ENCODE measurements around the gene UBR4.

Gene UBR4

DNA sequence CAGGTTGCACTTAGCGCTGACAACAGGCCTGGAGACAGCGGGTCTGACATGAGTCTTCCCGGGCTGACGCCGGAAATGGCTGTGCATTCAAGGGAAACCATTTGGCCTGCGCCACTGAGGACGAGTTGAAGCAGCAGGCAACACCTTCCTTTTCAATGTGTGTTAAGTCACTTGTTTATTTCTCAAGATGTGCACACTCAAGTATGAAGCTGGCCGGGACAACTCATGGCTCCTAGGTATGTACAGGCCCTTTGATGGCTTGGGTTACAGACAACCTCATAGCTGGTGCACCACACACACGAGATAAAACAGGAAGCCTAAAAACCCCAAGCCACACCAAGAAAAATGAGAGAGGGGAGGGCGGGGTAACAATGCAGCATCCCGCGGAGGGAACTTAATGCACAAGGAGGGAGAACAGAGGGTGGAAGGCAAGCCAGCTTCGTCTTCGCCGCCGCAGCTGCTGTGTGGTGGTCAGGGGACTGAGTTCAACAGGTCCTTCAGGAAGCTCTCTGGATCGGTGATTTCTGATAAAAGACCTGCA is 135.6 kb downstream of the UBR4 start:
- TF ChIP-seq ESRRG (CRISPR knock-in tag; IDR thresholded peaks at IDR 0.05): no peak
- no peak for TF ChIP-seq ZNF70 (CRISPR knock-in tag; IDR thresholded peaks at IDR 0.05)
- no peak for TF ChIP-seq BACH2 (CRISPR knock-in tag; IDR thresholded peaks at IDR 0.05; ENCODE audit: borderline replicate concordance)
- no peak for TF ChIP-seq TOX (CRISPR knock-in tag; IDR thresholded peaks at IDR 0.05; ENCODE audit: borderline replicate concordance)
- no peak for TF ChIP-seq RARB (CRISPR knock-in tag; IDR thresholded peaks at IDR 0.05)
- TF ChIP-seq ZNF8 (CRISPR knock-in tag; IDR thresholded peaks at IDR 0.05): no peak
- no peak for TF ChIP-seq ZFP30 (CRISPR knock-in tag; IDR thresholded peaks at IDR 0.05)
- TF ChIP-seq SNAI2 (CRISPR knock-in tag; IDR thresholded peaks at IDR 0.05): no peak
- TF ChIP-seq TCF4 (CRISPR knock-in tag; IDR thresholded peaks at IDR 0.05; ENCODE audit: borderline replicate concordance): no peak
- no peak for TF ChIP-seq ISL1 (CRISPR knock-in tag; IDR thresholded peaks at IDR 0.05)
- TF ChIP-seq ZC3H10 (CRISPR knock-in tag; IDR thresholded peaks at IDR 0.05): no peak
- TF ChIP-seq ARNTL (CRISPR knock-in tag; IDR thresholded peaks at IDR 0.05; ENCODE audit: borderline replicate concordance, low read depth): no peak
- no peak for TF ChIP-seq CSDC2 (CRISPR knock-in tag; IDR thresholded peaks at IDR 0.05)
- no peak for TF ChIP-seq GLIS3 (CRISPR knock-in tag; IDR thresholded peaks at IDR 0.05)
- no peak for TF ChIP-seq OSR1 (CRISPR knock-in tag; IDR thresholded peaks at IDR 0.05)
- ATAC-seq: no peak

DNA sequence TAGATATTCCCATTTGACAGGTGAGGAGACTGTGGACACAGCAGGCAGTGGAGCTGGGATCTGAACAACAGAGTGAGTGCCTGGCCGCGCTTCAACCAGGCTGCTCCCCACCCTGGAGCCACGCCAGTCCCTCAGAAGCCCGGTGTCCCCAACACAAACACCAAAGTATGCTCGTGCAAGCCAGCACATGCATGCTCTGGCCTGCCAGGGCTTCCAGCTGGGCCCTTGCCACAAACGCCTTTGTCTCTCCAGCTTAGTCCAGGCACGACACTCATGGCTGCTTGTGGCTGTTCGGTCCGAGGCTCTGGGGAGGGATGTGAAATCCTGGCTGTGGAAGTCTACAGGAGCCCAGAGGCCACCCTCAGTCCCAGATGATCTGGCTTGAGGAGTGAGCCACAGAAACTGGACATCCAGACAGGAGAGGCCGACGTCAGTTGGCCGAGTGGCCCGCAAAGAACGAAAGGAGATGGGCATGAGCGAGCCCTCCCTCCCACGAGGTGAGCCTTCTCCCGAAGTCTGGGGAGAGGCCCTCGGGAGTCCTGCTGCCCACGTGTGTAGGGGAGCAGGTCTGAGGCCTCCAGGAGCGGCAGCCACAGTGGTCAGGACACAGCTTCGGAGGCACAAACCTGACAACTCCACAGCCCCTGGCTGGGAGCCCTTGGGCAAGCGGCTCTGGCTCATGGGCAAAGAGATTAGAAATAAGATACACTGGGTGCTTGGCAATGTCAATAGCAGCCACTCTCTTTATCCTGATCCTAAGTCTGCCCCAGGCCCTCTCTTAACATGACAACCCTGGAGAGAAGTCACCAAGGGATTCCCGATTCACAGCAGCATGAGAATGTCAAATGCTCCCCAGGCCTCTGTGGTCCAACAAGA is 136.5 kb downstream of the UBR4 start:
- ATAC-seq: no peak
- TF ChIP-seq OSR1 (CRISPR knock-in tag; IDR thresholded peaks at IDR 0.05) (no peak), RARB (CRISPR knock-in tag; IDR thresholded peaks at IDR 0.05) (no peak), CSDC2 (CRISPR knock-in tag; IDR thresholded peaks at IDR 0.05) (no peak), BACH2 (CRISPR knock-in tag; IDR thresholded peaks at IDR 0.05; ENCODE audit: borderline replicate concordance) (no peak), TCF4 (CRISPR knock-in tag; IDR thresholded peaks at IDR 0.05; ENCODE audit: borderline replicate concordance) (no peak)

DNA sequence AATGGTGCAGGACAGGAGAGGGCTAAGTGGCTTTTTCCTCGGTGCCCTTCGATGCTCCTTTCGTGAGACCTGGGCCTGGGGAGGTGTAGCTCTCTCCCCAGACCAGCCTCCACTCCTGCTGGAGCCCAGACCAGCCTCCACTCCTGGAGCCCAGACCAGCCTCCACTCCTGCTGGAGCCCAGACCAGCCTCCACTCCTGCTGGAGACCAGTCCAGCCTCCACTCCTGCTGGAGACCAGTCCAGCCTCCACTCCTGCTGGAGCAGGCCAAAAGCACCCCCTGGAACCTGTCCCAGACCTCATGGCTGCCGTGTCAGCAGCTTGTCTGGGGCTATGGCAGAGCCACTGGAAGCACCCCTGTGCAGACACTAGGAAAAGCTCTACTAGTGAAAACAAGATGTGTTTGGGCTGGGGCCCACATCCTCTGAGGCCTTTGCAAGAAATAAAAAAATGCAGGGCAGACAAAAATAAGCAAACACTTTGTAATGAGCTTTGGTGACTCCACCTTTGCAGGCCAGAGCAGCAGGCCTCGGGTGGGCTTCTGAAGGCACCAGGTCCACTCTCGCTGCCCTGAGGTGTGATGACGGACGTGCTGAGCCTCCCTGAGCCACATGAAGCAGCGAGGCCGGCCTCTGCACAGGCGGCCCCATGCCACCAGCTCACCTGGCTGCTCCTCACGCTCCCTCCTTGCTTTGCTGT is 137.6 kb downstream of the UBR4 start:
- no peak for TF ChIP-seq ZNF565 (CRISPR knock-in tag; conservative IDR thresholded peaks at IDR 0.05; ENCODE audit: low read depth)
- TF ChIP-seq TOX (CRISPR knock-in tag; IDR thresholded peaks at IDR 0.05; ENCODE audit: borderline replicate concordance): no peak
- no peak for TF ChIP-seq OSR1 (CRISPR knock-in tag; IDR thresholded peaks at IDR 0.05)
- TF ChIP-seq ZNF8 (CRISPR knock-in tag; IDR thresholded peaks at IDR 0.05): no peak
- TF ChIP-seq, protein P1, sequence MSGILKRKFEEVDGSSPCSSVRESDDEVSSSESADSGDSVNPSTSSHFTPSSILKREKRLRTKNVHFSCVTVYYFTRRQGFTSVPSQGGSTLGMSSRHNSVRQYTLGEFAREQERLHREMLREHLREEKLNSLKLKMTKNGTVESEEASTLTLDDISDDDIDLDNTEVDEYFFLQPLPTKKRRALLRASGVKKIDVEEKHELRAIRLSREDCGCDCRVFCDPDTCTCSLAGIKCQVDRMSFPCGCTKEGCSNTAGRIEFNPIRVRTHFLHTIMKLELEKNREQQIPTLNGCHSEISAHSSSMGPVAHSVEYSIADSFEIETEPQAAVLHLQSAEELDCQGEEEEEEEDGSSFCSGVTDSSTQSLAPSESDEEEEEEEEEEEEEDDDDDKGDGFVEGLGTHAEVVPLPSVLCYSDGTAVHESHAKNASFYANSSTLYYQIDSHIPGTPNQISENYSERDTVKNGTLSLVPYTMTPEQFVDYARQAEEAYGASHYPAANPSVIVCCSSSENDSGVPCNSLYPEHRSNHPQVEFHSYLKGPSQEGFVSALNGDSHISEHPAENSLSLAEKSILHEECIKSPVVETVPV (CRISPR knock-in tag; IDR thresholded peaks at IDR 0.05): no peak
- TF ChIP-seq BACH2 (CRISPR knock-in tag; IDR thresholded peaks at IDR 0.05; ENCODE audit: borderline replicate concordance): no peak
- TF ChIP-seq TCF4 (CRISPR knock-in tag; IDR thresholded peaks at IDR 0.05; ENCODE audit: borderline replicate concordance): no peak
- TF ChIP-seq ISL1 (CRISPR knock-in tag; IDR thresholded peaks at IDR 0.05): no peak
- TF ChIP-seq GLIS3 (CRISPR knock-in tag; IDR thresholded peaks at IDR 0.05): no peak
- TF ChIP-seq, protein P2, sequence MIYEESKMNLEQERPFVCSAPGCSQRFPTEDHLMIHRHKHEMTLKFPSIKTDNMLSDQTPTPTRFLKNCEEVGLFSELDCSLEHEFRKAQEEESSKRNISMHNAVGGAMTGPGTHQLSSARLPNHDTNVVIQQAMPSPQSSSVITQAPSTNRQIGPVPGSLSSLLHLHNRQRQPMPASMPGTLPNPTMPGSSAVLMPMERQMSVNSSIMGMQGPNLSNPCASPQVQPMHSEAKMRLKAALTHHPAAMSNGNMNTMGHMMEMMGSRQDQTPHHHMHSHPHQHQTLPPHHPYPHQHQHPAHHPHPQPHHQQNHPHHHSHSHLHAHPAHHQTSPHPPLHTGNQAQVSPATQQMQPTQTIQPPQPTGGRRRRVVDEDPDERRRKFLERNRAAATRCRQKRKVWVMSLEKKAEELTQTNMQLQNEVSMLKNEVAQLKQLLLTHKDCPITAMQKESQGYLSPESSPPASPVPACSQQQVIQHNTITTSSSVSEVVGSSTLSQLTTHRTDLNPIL (CRISPR knock-in tag; IDR thresholded peaks at IDR 0.05; ENCODE audit: low read depth): no peak
- no peak for ATAC-seq

DNA sequence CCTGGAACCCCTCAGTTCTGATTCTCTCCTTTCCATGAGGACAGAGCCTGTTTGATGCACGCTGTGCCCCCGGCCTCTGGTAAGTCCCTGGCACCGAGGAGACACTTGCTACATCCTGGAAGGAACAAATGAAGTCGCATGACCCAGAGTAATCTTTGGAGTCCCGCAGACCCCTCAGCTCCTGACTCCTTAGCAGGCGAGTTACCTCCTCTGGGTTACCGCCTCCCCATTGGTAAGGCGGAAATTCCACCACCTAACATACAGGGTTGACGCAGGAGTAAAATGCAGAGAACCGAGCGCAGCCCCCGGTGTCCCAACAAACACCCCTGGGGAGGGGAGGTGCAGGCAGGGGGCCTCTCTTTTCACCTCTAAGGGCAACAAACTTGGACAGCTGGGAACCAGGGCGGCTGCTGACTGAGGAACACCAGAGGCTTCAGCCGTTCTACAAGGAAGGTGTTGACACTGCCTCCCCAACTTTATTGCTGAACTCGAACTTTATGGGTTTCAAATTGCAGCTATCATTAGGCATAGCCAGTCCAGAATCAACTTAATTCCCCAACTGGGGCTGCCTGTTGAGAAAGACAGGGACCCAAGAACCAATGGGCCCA is 138.3 kb downstream of the UBR4 start:
- TF ChIP-seq ZFP3 (CRISPR knock-in tag; IDR thresholded peaks at IDR 0.05) (no peak), OSR1 (CRISPR knock-in tag; IDR thresholded peaks at IDR 0.05) (no peak), ZNF8 (CRISPR knock-in tag; IDR thresholded peaks at IDR 0.05) (no peak)
- TF ChIP-seq, protein P3, sequence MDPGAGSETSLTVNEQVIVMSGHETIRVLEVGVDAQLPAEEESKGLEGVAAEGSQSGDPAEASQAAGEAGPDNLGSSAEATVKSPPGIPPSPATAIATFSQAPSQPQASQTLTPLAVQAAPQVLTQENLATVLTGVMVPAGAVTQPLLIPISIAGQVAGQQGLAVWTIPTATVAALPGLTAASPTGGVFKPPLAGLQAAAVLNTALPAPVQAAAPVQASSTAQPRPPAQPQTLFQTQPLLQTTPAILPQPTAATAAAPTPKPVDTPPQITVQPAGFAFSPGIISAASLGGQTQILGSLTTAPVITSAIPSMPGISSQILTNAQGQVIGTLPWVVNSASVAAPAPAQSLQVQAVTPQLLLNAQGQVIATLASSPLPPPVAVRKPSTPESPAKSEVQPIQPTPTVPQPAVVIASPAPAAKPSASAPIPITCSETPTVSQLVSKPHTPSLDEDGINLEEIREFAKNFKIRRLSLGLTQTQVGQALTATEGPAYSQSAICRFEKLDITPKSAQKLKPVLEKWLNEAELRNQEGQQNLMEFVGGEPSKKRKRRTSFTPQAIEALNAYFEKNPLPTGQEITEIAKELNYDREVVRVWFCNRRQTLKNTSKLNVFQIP (CRISPR knock-in tag; IDR thresholded peaks at IDR 0.05; ENCODE audit: borderline replicate concordance, low read depth): no peak
- TF ChIP-seq, protein P4, sequence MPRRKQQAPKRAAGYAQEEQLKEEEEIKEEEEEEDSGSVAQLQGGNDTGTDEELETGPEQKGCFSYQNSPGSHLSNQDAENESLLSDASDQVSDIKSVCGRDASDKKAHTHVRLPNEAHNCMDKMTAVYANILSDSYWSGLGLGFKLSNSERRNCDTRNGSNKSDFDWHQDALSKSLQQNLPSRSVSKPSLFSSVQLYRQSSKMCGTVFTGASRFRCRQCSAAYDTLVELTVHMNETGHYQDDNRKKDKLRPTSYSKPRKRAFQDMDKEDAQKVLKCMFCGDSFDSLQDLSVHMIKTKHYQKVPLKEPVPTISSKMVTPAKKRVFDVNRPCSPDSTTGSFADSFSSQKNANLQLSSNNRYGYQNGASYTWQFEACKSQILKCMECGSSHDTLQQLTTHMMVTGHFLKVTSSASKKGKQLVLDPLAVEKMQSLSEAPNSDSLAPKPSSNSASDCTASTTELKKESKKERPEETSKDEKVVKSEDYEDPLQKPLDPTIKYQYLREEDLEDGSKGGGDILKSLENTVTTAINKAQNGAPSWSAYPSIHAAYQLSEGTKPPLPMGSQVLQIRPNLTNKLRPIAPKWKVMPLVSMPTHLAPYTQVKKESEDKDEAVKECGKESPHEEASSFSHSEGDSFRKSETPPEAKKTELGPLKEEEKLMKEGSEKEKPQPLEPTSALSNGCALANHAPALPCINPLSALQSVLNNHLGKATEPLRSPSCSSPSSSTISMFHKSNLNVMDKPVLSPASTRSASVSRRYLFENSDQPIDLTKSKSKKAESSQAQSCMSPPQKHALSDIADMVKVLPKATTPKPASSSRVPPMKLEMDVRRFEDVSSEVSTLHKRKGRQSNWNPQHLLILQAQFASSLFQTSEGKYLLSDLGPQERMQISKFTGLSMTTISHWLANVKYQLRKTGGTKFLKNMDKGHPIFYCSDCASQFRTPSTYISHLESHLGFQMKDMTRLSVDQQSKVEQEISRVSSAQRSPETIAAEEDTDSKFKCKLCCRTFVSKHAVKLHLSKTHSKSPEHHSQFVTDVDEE (CRISPR knock-in tag; IDR thresholded peaks at IDR 0.05): no peak
- TF ChIP-seq, protein P5, sequence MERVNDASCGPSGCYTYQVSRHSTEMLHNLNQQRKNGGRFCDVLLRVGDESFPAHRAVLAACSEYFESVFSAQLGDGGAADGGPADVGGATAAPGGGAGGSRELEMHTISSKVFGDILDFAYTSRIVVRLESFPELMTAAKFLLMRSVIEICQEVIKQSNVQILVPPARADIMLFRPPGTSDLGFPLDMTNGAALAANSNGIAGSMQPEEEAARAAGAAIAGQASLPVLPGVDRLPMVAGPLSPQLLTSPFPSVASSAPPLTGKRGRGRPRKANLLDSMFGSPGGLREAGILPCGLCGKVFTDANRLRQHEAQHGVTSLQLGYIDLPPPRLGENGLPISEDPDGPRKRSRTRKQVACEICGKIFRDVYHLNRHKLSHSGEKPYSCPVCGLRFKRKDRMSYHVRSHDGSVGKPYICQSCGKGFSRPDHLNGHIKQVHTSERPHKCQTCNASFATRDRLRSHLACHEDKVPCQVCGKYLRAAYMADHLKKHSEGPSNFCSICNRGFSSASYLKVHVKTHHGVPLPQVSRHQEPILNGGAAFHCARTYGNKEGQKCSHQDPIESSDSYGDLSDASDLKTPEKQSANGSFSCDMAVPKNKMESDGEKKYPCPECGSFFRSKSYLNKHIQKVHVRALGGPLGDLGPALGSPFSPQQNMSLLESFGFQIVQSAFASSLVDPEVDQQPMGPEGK (CRISPR knock-in tag; IDR thresholded peaks at IDR 0.05; ENCODE audit: borderline replicate concordance): no peak
- ATAC-seq: no peak
